HepG2 (cell line): ENCODE measurements around the gene PPM1G. TPM values are rescaled to one million over a fixed set of nuclear protein-coding genes. Genes with fewer than 3 reads are reported as not detected.

Source experiments
- ARNT2 ChIP-seq: sonication (generic); formaldehyde crosslinking; IDR thresholded peaks from 2 replicates; pipeline ENCODE4 v1.8.0; 2022; ENCODE audit warnings: mild to moderate bottlenecking, low read depth, missing genetic modification reagents, moderate library complexity
- CAMTA2 ChIP-seq: sonication (generic); formaldehyde crosslinking; IDR thresholded peaks from 2 replicates; pipeline ENCODE4 v1.4.0; 2020; ENCODE audit warnings: mild to moderate bottlenecking, missing genetic modification reagents, borderline replicate concordance
- CHCHD3 ChIP-seq: sonication (generic); formaldehyde crosslinking; IDR thresholded peaks from 2 replicates; pipeline ENCODE4 v1.8.0; 2022; ENCODE audit warnings: mild to moderate bottlenecking, missing genetic modification reagents, moderate library complexity
- ELF3 ChIP-seq: IDR thresholded peaks from 2 replicates; pipeline ENCODE4 v1.6.1; 2016; ENCODE audit warnings: missing genetic modification reagents, missing compliant biosample characterization
- NKX3-1 ChIP-seq: sonication (generic); formaldehyde crosslinking; IDR thresholded peaks from 2 replicates; pipeline ENCODE4 v1.5.0; 2020; ENCODE audit warnings: missing genetic modification reagents
- ZNF510 ChIP-seq: sonication (generic); formaldehyde crosslinking; IDR thresholded peaks from 2 replicates; pipeline ENCODE4 v1.4.0; 2020; ENCODE audit warnings: low read depth, mild to moderate bottlenecking, missing genetic modification reagents
- ZNF709 ChIP-seq: sonication (generic); formaldehyde crosslinking; IDR thresholded peaks from 2 replicates; pipeline ENCODE4 v1.5.0; 2020; ENCODE audit warnings: mild to moderate bottlenecking, missing genetic modification reagents
- ZNF788 ChIP-seq: sonication (generic); formaldehyde crosslinking; IDR thresholded peaks from 2 replicates; pipeline ENCODE4 v1.5.0; 2020; ENCODE audit warnings: mild to moderate bottlenecking, missing genetic modification reagents, borderline replicate concordance
- ZNF790 ChIP-seq: sonication (generic); formaldehyde crosslinking; IDR thresholded peaks from 2 replicates; pipeline ENCODE4 v1.8.0; 2022; ENCODE audit warnings: missing genetic modification reagents, mild to moderate bottlenecking, borderline replicate concordance
- ZNF841 ChIP-seq: sonication (generic); formaldehyde crosslinking; IDR thresholded peaks from 2 replicates; pipeline ENCODE4 v1.8.1; 2023; ENCODE audit warnings: missing genetic modification reagents, borderline replicate concordance
- polyA plus RNA-seq, 8 experiments: library from polyadenylated mRNA; depleted of rRNA in 3 of 8; stranded (reverse) in 7 of 8; unstranded in 1 of 8; fragments of >200 nt; fragmentation: Illumina TruSeq in 4 of 8; extraction: Trizol in 4 of 8; gene quantifications; 2 replicates each; pipeline versions ENCODE4 v1.2.1 to v1.2.3, GENCODE V29; 2011 to 2016; ENCODE audit warnings: low read depth in 4 of 8, missing spikeins in 1 of 8, mixed read lengths in 1 of 8; ENCODE audit not compliant: insufficient read depth in 1 of 8
- total RNA-seq, 5 experiments: library from RNA; depleted of rRNA; stranded (reverse); fragments of >200 nt; fragmentation: Illumina TruSeq; extraction: Trizol; gene quantifications; 2 replicates each; pipeline ENCODE4 v1.2.3, GENCODE V29; 2016; ENCODE audit warnings: low read depth in 1 of 5
- TF ChIP-seq, protein P1 (sequence below): sonication (generic); formaldehyde crosslinking; IDR thresholded peaks from 2 replicates; pipeline ENCODE4 v1.5.0; 2020; ENCODE audit warnings: missing genetic modification reagents, mild to moderate bottlenecking, borderline replicate concordance
- TF ChIP-seq, protein P2 (sequence below): sonication (generic); formaldehyde crosslinking; IDR thresholded peaks from 2 replicates; pipeline ENCODE4 v1.4.0; 2020; ENCODE audit warnings: missing genetic modification reagents
- TF ChIP-seq, protein P3 (sequence below): sonication (generic); formaldehyde crosslinking; IDR thresholded peaks from 2 replicates; pipeline ENCODE4 v1.8.0; 2022; ENCODE audit warnings: mild to moderate bottlenecking, missing genetic modification reagents; ENCODE audit not compliant: insufficient replicate concordance

The PPM1G gene
- total and polyA plus RNA-seq, 2 of the 13 experiments (the other 11 are each of a cell fraction or from before 2014, with no cell fraction given): 58.2 to 213 TPM

DNA sequence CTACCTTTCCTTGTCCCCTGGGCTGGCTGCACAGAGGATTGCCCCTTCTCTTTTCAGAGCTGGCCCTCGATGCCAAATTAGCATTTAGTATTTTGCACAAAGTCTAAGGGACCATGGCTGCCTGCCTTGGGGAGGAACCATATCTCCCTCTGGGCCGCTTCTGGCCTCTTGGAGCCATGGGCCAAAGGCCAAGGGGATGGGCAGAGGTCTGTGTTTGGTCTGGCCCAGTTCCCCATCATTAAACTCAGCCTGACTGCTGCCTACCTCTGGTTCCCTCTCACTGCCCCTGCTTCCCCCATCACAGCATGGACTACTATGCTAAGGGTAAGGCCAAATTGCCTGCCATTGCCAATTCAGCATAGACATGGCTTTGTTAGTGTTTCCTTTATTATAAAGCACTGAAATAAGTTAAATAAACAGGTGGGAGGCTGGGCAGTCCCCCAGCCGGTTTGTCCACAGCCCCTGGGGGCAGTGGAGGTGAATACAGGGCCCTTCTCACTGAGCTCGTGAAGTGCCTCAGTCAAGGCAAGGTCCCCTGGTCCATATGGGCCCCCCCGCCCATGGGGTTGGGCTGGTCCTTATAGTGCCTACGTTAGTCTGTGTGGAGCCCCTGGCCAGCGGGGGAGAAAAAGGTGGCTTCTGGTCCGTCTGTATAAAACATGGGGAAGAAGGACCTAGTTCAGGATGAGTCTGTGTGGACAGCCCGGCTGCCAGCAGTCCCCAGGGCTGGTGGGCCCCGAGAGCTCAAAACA is 32.3 kb downstream of the PPM1G start (continued):
- TF ChIP-seq, protein P1, sequence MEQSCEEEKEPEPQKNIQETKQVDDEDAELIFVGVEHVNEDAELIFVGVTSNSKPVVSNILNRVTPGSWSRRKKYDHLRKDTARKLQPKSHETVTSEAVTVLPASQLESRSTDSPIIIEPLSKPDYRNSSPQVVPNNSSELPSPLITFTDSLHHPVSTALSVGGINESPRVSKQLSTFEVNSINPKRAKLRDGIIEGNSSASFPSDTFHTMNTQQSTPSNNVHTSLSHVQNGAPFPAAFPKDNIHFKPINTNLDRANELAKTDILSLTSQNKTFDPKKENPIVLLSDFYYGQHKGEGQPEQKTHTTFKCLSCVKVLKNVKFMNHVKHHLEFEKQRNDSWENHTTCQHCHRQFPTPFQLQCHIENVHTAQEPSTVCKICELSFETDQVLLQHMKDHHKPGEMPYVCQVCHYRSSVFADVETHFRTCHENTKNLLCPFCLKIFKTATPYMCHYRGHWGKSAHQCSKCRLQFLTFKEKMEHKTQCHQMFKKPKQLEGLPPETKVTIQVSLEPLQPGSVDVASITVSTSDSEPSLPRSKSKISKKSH: peak; percentile 28; the same call in 1 of the 2 replicates
- TF ChIP-seq ELF3 (no peak), CAMTA2 (no peak), ZNF841 (CRISPR knock-in tag) (no peak), ZNF788 (CRISPR knock-in tag) (no peak), ZNF709 (CRISPR knock-in tag) (0 out of 2 replicates have a peak, but pooled peaks have one; percentile 44), ZNF790 (CRISPR knock-in tag) (0 out of 2 replicates have a peak, but pooled peaks have one; percentile 10), NKX3-1 (CRISPR knock-in tag) (no peak), CHCHD3 (CRISPR knock-in tag) (no peak), ZNF510 (CRISPR knock-in tag) (no peak), ARNT2 (CRISPR knock-in tag) (no peak)
- TF ChIP-seq, protein P2, sequence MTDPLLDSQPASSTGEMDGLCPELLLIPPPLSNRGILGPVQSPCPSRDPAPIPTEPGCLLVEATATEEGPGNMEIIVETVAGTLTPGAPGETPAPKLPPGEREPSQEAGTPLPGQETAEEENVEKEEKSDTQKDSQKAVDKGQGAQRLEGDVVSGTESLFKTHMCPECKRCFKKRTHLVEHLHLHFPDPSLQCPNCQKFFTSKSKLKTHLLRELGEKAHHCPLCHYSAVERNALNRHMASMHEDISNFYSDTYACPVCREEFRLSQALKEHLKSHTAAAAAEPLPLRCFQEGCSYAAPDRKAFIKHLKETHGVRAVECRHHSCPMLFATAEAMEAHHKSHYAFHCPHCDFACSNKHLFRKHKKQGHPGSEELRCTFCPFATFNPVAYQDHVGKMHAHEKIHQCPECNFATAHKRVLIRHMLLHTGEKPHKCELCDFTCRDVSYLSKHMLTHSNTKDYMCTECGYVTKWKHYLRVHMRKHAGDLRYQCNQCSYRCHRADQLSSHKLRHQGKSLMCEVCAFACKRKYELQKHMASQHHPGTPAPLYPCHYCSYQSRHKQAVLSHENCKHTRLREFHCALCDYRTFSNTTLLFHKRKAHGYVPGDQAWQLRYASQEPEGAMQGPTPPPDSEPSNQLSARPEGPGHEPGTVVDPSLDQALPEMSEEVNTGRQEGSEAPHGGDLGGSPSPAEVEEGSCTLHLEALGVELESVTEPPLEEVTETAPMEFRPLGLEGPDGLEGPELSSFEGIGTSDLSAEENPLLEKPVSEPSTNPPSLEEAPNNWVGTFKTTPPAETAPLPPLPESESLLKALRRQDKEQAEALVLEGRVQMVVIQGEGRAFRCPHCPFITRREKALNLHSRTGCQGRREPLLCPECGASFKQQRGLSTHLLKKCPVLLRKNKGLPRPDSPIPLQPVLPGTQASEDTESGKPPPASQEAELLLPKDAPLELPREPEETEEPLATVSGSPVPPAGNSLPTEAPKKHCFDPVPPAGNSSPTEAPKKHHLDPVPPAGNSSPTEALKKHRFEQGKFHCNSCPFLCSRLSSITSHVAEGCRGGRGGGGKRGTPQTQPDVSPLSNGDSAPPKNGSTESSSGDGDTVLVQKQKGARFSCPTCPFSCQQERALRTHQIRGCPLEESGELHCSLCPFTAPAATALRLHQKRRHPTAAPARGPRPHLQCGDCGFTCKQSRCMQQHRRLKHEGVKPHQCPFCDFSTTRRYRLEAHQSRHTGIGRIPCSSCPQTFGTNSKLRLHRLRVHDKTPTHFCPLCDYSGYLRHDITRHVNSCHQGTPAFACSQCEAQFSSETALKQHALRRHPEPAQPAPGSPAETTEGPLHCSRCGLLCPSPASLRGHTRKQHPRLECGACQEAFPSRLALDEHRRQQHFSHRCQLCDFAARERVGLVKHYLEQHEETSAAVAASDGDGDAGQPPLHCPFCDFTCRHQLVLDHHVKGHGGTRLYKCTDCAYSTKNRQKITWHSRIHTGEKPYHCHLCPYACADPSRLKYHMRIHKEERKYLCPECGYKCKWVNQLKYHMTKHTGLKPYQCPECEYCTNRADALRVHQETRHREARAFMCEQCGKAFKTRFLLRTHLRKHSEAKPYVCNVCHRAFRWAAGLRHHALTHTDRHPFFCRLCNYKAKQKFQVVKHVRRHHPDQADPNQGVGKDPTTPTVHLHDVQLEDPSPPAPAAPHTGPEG (CRISPR knock-in tag): no peak
- TF ChIP-seq, protein P3, sequence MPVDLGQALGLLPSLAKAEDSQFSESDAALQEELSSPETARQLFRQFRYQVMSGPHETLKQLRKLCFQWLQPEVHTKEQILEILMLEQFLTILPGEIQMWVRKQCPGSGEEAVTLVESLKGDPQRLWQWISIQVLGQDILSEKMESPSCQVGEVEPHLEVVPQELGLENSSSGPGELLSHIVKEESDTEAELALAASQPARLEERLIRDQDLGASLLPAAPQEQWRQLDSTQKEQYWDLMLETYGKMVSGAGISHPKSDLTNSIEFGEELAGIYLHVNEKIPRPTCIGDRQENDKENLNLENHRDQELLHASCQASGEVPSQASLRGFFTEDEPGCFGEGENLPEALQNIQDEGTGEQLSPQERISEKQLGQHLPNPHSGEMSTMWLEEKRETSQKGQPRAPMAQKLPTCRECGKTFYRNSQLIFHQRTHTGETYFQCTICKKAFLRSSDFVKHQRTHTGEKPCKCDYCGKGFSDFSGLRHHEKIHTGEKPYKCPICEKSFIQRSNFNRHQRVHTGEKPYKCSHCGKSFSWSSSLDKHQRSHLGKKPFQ (CRISPR knock-in tag): no peak
